GM12878 (cell line): ENCODE measurements around the gene RPL13A. TPM values are rescaled to one million over a fixed set of nuclear protein-coding genes. Genes with fewer than 3 reads are reported as not detected.

ENCODE experiments used
- ATAC-seq: fragments of 200-7000 bp; cut with Tn5 transposase; 3 replicates; pipeline ENCODE4 v1.9.1; 2020; ENCODE audit warnings: mild to moderate bottlenecking, moderate library complexity
- BruUV-seq: library from RNA; stranded (reverse); fragments of 400-500 nt; replicated peaks from 2 replicates; lab custom pipeline; 2021; lab: Mats Ljungman, UMichigan
- CTCF ChIA-PET: fragments of 300-600 bp; sonication (Branson Sonifier 250); formaldehyde crosslinking; extraction: SDS; loops from one replicate; lab custom pipeline; 2021; ENCODE audit warnings: inconsistent platforms; lab: Yijun Ruan, JAX
- POLR2A ChIA-PET: fragments of 350-600 bp; formaldehyde crosslinking; extraction: SDS; loops from one replicate; lab custom pipeline; 2021; ENCODE audit warnings: inconsistent platforms; lab: Charles Lee
- RAD21 ChIA-PET: fragments of 300-600 bp; sonication (Branson Sonifier 250); formaldehyde crosslinking; loops from one replicate; lab custom pipeline; 2023; ENCODE audit warnings: antibody characterized with exemption; ENCODE audit not compliant: unreplicated experiment; lab: Charles Lee
- SMC1A ChIA-PET: fragments of 300-600 bp; sonication (Branson Sonifier 250); formaldehyde crosslinking; loops from one replicate; lab custom pipeline; 2023; ENCODE audit not compliant: unreplicated experiment, uncharacterized antibody; lab: Charles Lee
- DNase-seq: peaks from one replicate; pipeline ENCODE4 v3.0.0-alpha.2; 2011; ENCODE audit warnings: low read depth, low spot score
- FAIRE-seq: peaks from 3 replicates; lab custom pipeline; 2011; peaks lifted over from hg19 to GRCh38; lab: Jason Lieb, UNC
- H2AFZ ChIP-seq: 2 replicates; pipeline ENCODE4 v1.6.0; 2011; ENCODE audit warnings: low read depth, low read length, control low read depth; ENCODE audit not compliant: control insufficient read depth
- H3K27ac ChIP-seq: 2 replicates; pipeline ENCODE4 v1.5.1; 2011; ENCODE audit warnings: control low read depth; ENCODE audit not compliant: control insufficient read depth, insufficient read depth
- H3K27me3 ChIP-seq, 2 experiments: replicated peaks in 1 of 2; 2 replicates each; pipeline versions ENCODE4 v1.6.0 to v1.6.1; 2011; ENCODE audit warnings: low read length in 1 of 2; ENCODE audit not compliant: control insufficient read depth in 2 of 2, insufficient read depth in 2 of 2
- H3K36me3 ChIP-seq, 2 experiments: 2 replicates each; pipeline ENCODE4 v1.5.1; 2011; ENCODE audit warnings: low read length in 1 of 2; ENCODE audit not compliant: control insufficient read depth in 2 of 2, insufficient read depth in 2 of 2
- H3K4me1 ChIP-seq: 2 replicates; pipeline ENCODE4 v1.6.1; 2011; ENCODE audit warnings: mild to moderate bottlenecking, low read length, moderate library complexity, mixed read lengths; ENCODE audit not compliant: control insufficient read depth, insufficient read depth
- H3K4me2 ChIP-seq: 2 replicates; pipeline ENCODE4 v1.6.0; 2011; ENCODE audit warnings: control low read depth; ENCODE audit not compliant: control insufficient read depth, insufficient read depth
- H3K4me3 ChIP-seq: fragments of 200-600 bp; sonication (generic); 2 replicates; pipeline ENCODE4 v1.5.1; 2016
- H3K79me2 ChIP-seq: 2 replicates; pipeline ENCODE4 v1.6.0; 2011; ENCODE audit warnings: low read length; ENCODE audit not compliant: control insufficient read depth, insufficient read depth
- H3K9ac ChIP-seq: 2 replicates; pipeline ENCODE4 v1.8.0; 2011; ENCODE audit warnings: low read length, control low read depth, mixed read lengths; ENCODE audit not compliant: control insufficient read depth, insufficient read depth
- H3K9me3 ChIP-seq: replicated peaks from 3 replicates; pipeline ENCODE4 v1.5.1; 2011; ENCODE audit warnings: mild to moderate bottlenecking, low read length; ENCODE audit not compliant: control insufficient read depth, insufficient read depth
- H4K20me1 ChIP-seq: 2 replicates; pipeline ENCODE4 v1.6.0; 2011; ENCODE audit not compliant: control insufficient read depth, insufficient read depth
- CBX5 ChIP-seq: sonication (generic); IDR thresholded peaks from 2 replicates; pipeline ENCODE4 v1.6.1; 2016; ENCODE audit warnings: low read depth, moderate library complexity, mild to moderate bottlenecking, inconsistent platforms
- CHD2 ChIP-seq: IDR thresholded peaks from 2 replicates; pipeline ENCODE4 v1.6.1; 2011; ENCODE audit warnings: low read depth, low read length, improper control_type of control experiment, borderline replicate concordance
- EED ChIP-seq: sonication (generic); IDR thresholded peaks from 2 replicates; pipeline ENCODE4 v1.6.1; 2016; ENCODE audit warnings: antibody characterized with exemption, low read depth
- EP300 ChIP-seq, 2 experiments: fragments of 150-350 bp in 1 of 2; IDR thresholded peaks; 2 replicates each; pipeline ENCODE4 v1.6.1; 2011 to 2012; ENCODE audit warnings: low read depth in 2 of 2, low read length in 2 of 2, borderline replicate concordance in 1 of 2, improper control_type of control experiment in 1 of 2, inconsistent platforms in 1 of 2; ENCODE audit not compliant: control insufficient read depth in 1 of 2
- FOXM1 ChIP-seq: IDR thresholded peaks from 2 replicates; pipeline ENCODE4 v1.6.1; 2012; ENCODE audit warnings: low read depth, mild to moderate bottlenecking, inconsistent platforms, low read length, moderate library complexity
- MEF2B ChIP-seq: fragments of 450-650 bp; IDR thresholded peaks from 2 replicates; pipeline ENCODE4 v1.6.1; 2018; ENCODE audit warnings: mild to moderate bottlenecking, moderate library complexity; ENCODE audit not compliant: partially characterized antibody, poor library complexity, severe bottlenecking
- MTA2 ChIP-seq: fragments of 450-650 bp; IDR thresholded peaks from 2 replicates; pipeline ENCODE4 v1.6.1; 2016; ENCODE audit warnings: low read depth, mild to moderate bottlenecking, moderate library complexity
- MYB ChIP-seq: fragments of 150-350 bp; IDR thresholded peaks from 2 replicates; pipeline ENCODE4 v1.6.1; 2014; ENCODE audit warnings: mild to moderate bottlenecking, low read depth, low read length, borderline replicate concordance
- NFYA ChIP-seq: IDR thresholded peaks from 2 replicates; pipeline ENCODE4 v1.6.1; 2011; ENCODE audit warnings: low read depth, mild to moderate bottlenecking, low read length, improper control_type of control experiment, borderline replicate concordance
- RAD51 ChIP-seq: fragments of 450-650 bp; IDR thresholded peaks from 2 replicates; pipeline ENCODE4 v1.6.1; 2016; ENCODE audit warnings: moderate library complexity, mild to moderate bottlenecking, inconsistent platforms
- RELA ChIP-seq: fragments of 450-650 bp; IDR thresholded peaks from 2 replicates; pipeline ENCODE4 v1.8.0; 2014; ENCODE audit warnings: borderline replicate concordance; ENCODE audit not compliant: partially characterized antibody
- SIX5 ChIP-seq: IDR thresholded peaks from 2 replicates; pipeline ENCODE4 v1.6.1; 2011; ENCODE audit warnings: mild to moderate bottlenecking, low read depth, low read length, moderate library complexity; ENCODE audit not compliant: severe bottlenecking
- TCF12 ChIP-seq: IDR thresholded peaks from 2 replicates; pipeline ENCODE4 v1.6.1; 2011; ENCODE audit warnings: low read depth, mild to moderate bottlenecking, low read length
- WRNIP1 ChIP-seq: IDR thresholded peaks from 2 replicates; pipeline ENCODE4 v1.6.1; 2011; ENCODE audit warnings: low read depth, low read length, improper control_type of control experiment, borderline replicate concordance
- ZNF24 ChIP-seq: fragments of 450-650 bp; IDR thresholded peaks from 2 replicates; pipeline ENCODE4 v1.6.1; 2017; ENCODE audit warnings: antibody characterized with exemption, mild to moderate bottlenecking
- WGBS: methylation state at CpG from one replicate; pipeline ENCODE4 v1.1.6; 2016; ENCODE audit warnings: low lambda C conversion rate; ENCODE audit not compliant: insufficient replicate concordance, insufficient coverage; ENCODE audit errors: missing lambda C conversion rate; 5-methylcytosine and 5-hydroxymethylcytosine counted together
- in situ Hi-C: fragments of 300-500 bp; cut with MboI; formaldehyde crosslinking; loops from 9 replicates; pipeline ENCODE4 v1.14.3; 2018; ENCODE audit warnings: mixed read lengths
- intact Hi-C: fragments of 100-400 bp; cut with micrococcal nuclease; formaldehyde crosslinking; loops from one replicate; pipeline ENCODE4 v1.14.2; 2022; ENCODE audit not compliant: unreplicated experiment
- polyA plus RNA-seq, 11 experiments: library from polyadenylated mRNA; depleted of rRNA in 4 of 11; unstranded in 6 of 11; stranded (reverse) in 5 of 11; fragments of >200 nt; fragmentation: Nextera tagmentation in 4 of 11; fragmentation: Illumina TruSeq in 1 of 11; extraction: Ambion mirVana in 4 of 11; extraction: Trizol in 1 of 11; gene quantifications; 1 replicate in 1 of 11; 2 replicates in 10 of 11; pipeline versions ENCODE4 v1.2.1 to v1.2.3, GENCODE V29; 2011 to 2016; ENCODE audit warnings: inconsistent platforms in 2 of 11, missing spikeins in 2 of 11, low read depth in 1 of 11
- total RNA-seq, 4 experiments: library from RNA; depleted of rRNA in 3 of 4; stranded (reverse); fragments of >200 nt in 3 of 4; fragmentation: Illumina TruSeq in 1 of 4; extraction: Trizol in 1 of 4; gene quantifications; 2 replicates each; pipeline versions ENCODE4 v1.2.1 to v1.2.3, GENCODE V29; 2013 to 2021
- TF ChIP-seq, protein P1 (sequence below): fragments of 450-650 bp; IDR thresholded peaks from 2 replicates; pipeline ENCODE4 v1.6.1; 2018; ENCODE audit warnings: mild to moderate bottlenecking, low read depth, moderate library complexity; ENCODE audit not compliant: partially characterized antibody
- TF ChIP-seq, protein P2 (sequence below): fragments of 450-650 bp; IDR thresholded peaks from 2 replicates; pipeline ENCODE4 v1.6.1; 2016; ENCODE audit warnings: mild to moderate bottlenecking
- TF ChIP-seq, protein P3 (sequence below): fragments of 450-650 bp; IDR thresholded peaks from 2 replicates; pipeline ENCODE4 v1.6.1; 2014; ENCODE audit warnings: mild to moderate bottlenecking

Gene RPL13A
- total and polyA plus RNA-seq, 10 of the 15 experiments (the other 5 are each of a cell fraction or from before 2014, with no cell fraction given) = 1,426 to 8,961 (median 4,266) TPM

DNA sequence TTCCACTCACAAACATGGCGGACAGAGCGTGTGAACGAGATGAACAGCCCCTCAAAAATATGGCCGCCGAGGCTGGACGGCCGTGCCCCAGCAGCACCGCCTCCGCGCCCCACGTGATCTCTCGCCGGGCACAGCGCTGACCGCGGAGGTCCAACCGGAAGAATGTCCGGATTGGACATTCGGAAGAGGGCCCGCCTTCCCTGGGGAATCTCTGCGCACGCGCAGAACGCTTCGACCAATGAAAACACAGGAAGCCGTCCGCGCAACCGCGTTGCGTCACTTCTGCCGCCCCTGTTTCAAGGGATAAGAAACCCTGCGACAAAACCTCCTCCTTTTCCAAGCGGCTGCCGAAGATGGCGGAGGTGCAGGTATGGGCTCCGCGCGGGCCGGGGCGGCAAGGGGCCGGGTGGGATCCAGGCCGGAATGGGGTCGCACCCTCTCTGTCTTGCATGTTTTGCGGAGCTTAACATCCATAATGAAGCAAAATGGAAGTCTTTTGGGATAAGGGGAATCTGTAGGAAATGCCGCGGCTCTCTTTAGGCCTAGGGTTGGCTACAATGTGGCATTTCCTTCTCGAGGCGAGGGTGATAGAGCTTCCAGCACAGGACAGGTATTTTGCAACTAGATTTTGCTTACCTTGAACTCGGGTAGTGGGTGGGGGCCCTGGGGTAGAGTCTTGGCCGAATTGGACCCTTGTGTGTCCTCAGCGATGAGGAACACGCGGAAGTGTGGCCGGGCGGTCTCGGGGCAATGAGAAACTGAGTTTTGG is at the start of gene RPL13A (continued):
- TF ChIP-seq MYB (no peak), RELA (peak; percentile 89), MEF2B (peak; percentile 63), MTA2 (no peak), CBX5 (no peak), ZNF24 (no peak)
- TF ChIP-seq, protein P1, sequence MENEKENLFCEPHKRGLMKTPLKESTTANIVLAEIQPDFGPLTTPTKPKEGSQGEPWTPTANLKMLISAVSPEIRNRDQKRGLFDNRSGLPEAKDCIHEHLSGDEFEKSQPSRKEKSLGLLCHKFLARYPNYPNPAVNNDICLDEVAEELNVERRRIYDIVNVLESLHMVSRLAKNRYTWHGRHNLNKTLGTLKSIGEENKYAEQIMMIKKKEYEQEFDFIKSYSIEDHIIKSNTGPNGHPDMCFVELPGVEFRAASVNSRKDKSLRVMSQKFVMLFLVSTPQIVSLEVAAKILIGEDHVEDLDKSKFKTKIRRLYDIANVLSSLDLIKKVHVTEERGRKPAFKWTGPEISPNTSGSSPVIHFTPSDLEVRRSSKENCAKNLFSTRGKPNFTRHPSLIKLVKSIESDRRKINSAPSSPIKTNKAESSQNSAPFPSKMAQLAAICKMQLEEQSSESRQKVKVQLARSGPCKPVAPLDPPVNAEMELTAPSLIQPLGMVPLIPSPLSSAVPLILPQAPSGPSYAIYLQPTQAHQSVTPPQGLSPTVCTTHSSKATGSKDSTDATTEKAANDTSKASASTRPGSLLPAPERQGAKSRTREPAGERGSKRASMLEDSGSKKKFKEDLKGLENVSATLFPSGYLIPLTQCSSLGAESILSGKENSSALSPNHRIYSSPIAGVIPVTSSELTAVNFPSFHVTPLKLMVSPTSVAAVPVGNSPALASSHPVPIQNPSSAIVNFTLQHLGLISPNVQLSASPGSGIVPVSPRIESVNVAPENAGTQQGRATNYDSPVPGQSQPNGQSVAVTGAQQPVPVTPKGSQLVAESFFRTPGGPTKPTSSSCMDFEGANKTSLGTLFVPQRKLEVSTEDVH = no peak

DNA sequence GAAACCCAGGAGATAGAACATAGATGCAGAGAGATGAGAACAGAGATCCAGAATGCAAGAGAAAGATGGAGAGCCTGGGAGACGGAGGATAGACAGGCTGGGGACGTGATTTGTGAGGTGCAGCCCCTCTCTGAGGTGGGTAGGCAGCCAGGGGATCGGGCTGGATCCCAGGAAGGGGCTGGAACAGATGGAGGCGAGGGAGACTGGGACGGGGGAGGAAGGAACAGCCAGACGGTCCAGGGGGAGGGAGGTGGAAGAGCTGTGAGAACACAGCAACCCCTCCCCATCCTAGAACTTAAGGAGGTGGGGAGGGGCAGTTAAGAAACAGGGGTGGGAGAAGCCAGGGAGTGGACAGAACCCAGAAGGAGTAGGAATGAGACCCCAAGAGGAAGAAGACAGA is 49.1 kb upstream of the RPL13A start:
- WGBS = 2% methylated on average over 6 of the region's 6 CpGs
- ChIA-PET RAD21 (no interaction called here), CTCF (no interaction called here), POLR2A (no interaction called here), SMC1A (no interaction called here)
- no peaks in the 10 kb centered on the region for H3K4me1 ChIP-seq
- no peak overlapping the region for H2AFZ ChIP-seq
- H3K27ac ChIP-seq = no peak overlapping the region
- no peak overlapping the region for H3K9ac ChIP-seq
- FAIRE-seq (no peak), DNase-seq (no peak), ATAC-seq (no peak)
- BruUV-seq = no TSS peak
- no peak overlapping the region for H3K4me3 ChIP-seq
- no peaks in the 10 kb centered on the region for H3K79me2 ChIP-seq
- no peaks in the 10 kb centered on the region for H4K20me1 ChIP-seq
- no peaks in the 10 kb centered on the region for H3K36me3 ChIP-seq
- intact Hi-C loops (no loop called here), in situ Hi-C loops (loop anchor here (5.0 kb wide), 1 partner anchor 46 kb away; no protein-coding TSS in a partner anchor)
- H3K9me3 ChIP-seq = no peaks in the 10 kb centered on the region
- no peak overlapping the region for H3K4me2 ChIP-seq
- H3K27me3 ChIP-seq = peaks cover 12 to 31% of the 10 kb centered on the region in 2 experiments
- no peak for TF ChIP-seq CHD2
- no peak for TF ChIP-seq FOXM1
- no peak for TF ChIP-seq EED
- TF ChIP-seq WRNIP1 = no peak
- TF ChIP-seq SIX5 = no peak
- TF ChIP-seq EP300 (IDR thresholded peaks at IDR 0.05; ENCODE audit: borderline replicate concordance in 1 of 2, control insufficient read depth in 1 of 2, low read depth in 2 of 2, low read length in 2 of 2) = no peak
- no peak for TF ChIP-seq TCF12
- TF ChIP-seq, protein P2, sequence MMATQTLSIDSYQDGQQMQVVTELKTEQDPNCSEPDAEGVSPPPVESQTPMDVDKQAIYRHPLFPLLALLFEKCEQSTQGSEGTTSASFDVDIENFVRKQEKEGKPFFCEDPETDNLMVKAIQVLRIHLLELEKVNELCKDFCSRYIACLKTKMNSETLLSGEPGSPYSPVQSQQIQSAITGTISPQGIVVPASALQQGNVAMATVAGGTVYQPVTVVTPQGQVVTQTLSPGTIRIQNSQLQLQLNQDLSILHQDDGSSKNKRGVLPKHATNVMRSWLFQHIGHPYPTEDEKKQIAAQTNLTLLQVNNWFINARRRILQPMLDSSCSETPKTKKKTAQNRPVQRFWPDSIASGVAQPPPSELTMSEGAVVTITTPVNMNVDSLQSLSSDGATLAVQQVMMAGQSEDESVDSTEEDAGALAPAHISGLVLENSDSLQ = no peak
- TF ChIP-seq, protein P3, sequence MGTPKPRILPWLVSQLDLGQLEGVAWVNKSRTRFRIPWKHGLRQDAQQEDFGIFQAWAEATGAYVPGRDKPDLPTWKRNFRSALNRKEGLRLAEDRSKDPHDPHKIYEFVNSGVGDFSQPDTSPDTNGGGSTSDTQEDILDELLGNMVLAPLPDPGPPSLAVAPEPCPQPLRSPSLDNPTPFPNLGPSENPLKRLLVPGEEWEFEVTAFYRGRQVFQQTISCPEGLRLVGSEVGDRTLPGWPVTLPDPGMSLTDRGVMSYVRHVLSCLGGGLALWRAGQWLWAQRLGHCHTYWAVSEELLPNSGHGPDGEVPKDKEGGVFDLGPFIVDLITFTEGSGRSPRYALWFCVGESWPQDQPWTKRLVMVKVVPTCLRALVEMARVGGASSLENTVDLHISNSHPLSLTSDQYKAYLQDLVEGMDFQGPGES = no peak
- TF ChIP-seq RAD51 = no peak
- TF ChIP-seq NFYA = no peak
